Stimulated activated CD4-positive, alpha-beta T cell treated with anti-CD3 and anti-CD28 coated beads, Interleukin-1b, Interleukin-23, amount 100 ng/mL, for 24 hours (primary cell): Measurements from ENCODE around the gene MYLK4.
"Not testable (repeated sequence)": the region's sequence is repeated elsewhere in the genome, so short reads cannot be mapped to it uniquely, and the experiment has no call there.

Experiments used
- DNase-seq, 4 experiments: peaks; one replicate each; pipeline ENCODE4 v3.0.0-alpha.2; 2020; ENCODE audit warnings: low read depth in 4 of 4, low spot score in 1 of 4

MYLK4 gene

GRCh38 chr6:2780102-2780737 lies 29.5 kb upstream of the MYLK4 start:
- no peak for DNase-seq

- no peak for DNase-seq
Measured at GRCh38 chr6:2777249-2777648, 26.5 kb upstream of the MYLK4 start.

GRCh38 chr6:2775003-2775402 lies 24.3 kb upstream of the MYLK4 start:
- no peak for DNase-seq

DNA sequence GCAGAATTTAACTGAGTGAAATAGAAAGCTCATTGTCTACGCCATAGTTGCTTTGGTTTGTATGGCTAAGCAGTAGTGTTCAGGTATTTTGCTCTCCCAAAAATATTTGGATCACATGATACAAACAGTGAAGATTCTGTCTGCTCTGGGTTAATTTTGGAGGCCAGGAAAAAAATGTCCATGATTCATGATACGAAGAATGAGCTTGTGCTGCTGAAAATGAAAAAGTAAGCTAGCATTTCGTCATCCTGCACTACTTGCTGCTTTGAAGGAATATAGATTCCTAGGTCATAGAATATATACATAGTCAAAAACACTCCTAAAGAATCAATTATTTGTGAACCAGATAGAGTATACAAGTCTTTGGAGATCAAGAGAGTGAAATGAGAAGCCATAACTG lies 22.7 kb upstream of the MYLK4 start:
- no peak for DNase-seq

- DNase-seq, result no peak
Measured at GRCh38 chr6:2772840-2773239, 22.1 kb upstream of the MYLK4 start.

DNA sequence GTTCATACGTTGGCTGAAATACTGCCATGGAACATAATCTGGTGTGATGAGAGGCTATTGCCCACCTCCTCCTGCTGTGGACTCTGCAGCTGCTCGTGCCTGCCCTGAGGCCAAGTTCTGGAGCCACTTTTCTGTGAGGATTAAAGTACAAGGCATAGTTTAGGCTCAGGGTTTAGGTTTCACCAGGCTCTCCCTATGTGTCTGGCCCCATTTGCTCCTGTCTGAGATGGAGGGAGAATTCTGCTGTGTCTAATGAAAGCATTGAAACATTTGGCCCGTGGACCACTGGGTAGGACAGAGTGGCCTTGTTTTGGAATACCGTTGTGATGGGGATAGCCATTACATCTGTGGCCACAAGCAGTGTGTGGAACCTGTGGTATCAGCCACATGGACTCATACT lies 20.4 kb upstream of the MYLK4 start:
- DNase-seq, result no peak

DNA sequence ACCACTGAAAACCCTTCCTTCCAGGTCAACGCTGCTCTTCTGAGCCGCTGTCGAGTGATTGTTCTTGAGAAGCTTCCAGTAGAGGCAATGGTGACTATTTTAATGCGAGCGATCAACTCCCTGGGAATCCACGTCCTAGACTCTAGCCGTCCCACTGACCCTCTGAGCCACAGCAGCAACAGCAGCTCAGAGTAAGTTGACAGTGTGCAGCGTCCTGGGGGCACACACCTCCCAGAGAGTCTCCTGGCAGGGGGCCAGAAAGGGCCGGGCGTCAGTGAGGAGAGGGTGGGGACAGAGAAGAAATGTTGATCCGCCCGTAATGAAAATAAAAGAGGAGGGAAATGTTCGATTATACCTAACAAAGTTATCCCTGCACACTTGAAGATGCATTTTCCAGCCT lies 19.4 kb upstream of the MYLK4 start:
- no peak for DNase-seq

DNA sequence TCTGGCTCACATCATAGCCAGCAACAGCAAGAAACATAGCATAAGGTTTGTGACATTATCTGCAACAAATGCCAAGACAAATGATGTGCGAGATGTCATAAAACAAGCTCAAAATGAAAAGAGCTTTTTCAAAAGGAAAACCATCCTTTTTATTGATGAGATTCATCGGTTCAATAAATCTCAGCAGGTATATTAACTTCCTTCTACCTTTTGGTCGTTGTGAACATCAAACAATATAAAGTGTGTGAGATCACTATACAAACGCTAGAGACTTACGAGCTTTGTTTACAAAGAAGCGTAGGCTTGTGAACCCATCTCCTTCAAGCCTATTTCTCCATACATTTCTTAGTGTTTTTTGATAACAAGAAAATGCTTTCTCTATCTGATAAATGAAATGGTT lies 18.0 kb upstream of the MYLK4 start:
- no peak for DNase-seq

GRCh38 chr6:2767657-2768524 lies 17.2 kb upstream of the MYLK4 start:
- DNase-seq, result no peak

DNA sequence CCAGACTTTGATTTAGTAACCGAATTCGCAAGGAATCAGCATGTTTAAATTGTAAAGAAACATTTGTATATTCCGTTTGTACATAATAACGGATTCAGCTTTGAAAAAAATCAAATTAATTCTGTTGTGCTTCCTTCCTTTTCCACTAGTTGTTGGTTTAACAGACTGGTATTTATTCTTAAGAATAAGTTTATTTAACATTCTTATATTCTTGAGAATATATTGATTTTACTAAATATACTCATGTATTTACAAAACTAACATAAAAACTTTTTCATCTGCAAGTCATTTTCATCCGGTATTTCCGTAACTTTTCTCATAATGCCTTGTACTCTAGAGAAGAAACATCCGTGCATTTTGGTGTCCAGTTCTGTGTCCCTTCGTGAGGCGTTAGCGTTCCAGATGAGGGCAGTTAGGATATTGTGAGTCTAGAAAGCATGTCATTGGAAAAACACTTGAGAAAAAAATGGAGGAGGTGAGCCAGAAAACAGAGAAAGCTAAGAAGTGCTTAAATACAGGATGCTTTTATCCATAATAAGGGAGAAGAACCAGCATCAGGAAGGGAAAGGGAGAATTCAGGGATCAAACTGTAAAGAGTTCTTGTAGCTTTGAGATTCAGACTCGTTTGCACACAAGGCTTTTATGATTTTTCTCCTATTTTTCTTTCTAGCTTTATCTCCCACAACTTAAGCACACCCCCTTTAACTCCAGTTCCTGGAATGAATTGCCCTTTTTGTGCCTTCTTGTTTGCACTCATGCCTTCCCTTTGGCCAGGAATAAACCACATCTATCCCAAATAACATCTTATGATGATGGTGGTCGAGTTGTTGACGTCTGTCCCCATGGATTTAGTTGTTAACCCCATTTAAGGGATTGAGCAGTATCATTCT lies 16.3 kb upstream of the MYLK4 start:
- no peak for DNase-seq

GRCh38 chr6:2765896-2766766 lies 15.4 kb upstream of the MYLK4 start:
- peak in 2 of 4 experiments; percentile 12 to 25 for DNase-seq

DNA sequence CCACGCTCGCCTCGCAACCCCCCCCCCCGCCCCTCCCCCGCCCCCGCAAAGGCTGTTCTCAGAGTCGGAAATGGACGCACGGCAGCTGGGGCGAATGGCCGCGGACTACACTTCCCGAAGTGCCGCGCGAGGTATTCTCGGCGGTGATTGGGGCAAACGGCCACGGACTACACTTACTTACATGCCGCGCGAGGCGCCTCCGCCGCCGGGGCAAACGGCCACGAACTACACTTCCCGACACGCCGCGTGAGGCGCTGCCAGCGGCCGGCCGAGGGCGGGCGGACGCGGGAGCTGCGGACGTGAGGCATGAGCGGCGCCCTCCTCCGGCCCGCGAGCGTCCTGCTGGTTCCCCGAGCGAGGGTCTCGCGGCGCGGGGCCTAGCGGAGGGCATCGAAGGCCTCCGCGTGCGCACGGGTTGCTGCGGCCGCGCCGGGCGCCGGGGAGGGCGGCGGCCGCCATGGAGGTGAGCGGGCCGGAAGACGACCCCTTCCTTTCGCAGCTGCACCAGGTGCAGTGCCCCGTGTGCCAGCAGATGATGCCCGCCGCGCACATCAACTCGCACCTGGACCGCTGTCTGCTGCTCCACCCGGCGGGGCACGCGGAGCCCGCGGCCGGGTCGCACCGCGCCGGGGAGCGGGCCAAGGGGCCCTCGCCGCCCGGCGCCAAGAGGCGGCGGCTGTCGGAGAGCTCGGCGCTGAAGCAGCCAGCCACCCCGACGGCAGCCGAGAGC lies 14.6 kb upstream of the MYLK4 start, which contains the start of gene WRNIP1:
Gene WRNIP1 (plus strand): TSS at position 228 of the 730 bp plus-strand sequence. CDS start 230 bp downstream, at position 458.
- DNase-seq, result peak; percentile 81 to 94 (median 88)

DNA sequence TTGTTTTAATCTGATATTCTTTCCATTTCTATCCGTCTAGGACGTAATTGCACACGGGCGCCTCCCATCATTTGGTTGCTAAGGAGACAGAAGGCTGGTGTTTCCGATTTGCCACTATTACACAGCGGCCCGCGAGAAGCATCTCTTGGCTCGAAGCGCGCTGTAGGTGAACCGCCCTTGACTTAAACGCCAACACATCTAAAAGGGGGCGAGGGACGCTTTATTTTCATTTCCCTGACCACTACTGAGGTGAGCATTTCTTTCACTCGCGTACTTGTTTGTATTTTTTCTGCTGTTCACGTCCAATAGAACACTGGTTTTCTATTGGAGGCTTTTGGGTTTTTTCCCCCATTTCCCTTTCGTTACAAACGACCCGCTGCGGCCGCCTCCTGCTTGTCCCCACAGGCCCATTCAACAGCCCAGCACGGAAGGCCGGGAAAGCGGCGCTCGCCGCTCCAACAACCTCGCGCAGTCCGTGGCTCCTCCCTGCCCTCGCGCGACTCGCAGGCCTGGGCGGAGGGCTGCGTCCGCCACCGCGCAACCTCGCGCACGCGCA lies 14.0 kb upstream of the MYLK4 start:
- DNase-seq, result peak; percentile 21 to 31 (median 24)

DNA sequence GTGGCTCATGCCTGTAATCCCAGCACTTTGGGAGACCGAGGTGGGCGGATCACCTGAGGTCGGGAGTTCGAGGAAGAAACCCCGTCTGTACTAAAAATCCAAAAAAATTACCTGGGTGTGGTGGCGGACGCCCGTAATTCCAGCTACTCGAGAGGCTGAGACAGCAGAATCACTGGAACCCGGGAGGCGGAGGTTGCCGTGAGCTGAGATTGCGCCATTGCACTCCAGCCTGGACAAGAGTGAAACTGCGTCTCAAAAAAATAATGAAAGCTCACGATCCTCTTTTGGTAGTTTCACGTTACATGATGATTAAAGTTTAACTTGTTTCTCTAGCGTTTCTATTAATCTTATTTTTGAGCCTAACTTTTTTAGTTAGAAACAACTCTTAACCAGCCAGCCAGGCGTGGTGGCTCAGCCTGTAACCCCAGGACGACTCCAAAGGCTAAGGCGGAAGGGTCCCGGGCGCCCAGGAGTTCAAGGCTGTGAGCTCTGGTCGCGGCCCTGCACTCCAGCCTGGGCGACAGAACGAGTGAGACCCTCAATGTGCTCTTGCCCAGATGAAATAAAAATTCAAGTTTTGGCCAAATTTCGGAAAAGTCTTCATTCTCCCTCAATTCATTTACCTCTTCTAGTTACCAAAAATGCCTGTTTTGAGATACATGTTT lies 13.3 kb upstream of the MYLK4 start:
- no peak for DNase-seq

- no peak for DNase-seq
Measured at GRCh38 chr6:2763345-2763841, 12.7 kb upstream of the MYLK4 start.

DNA sequence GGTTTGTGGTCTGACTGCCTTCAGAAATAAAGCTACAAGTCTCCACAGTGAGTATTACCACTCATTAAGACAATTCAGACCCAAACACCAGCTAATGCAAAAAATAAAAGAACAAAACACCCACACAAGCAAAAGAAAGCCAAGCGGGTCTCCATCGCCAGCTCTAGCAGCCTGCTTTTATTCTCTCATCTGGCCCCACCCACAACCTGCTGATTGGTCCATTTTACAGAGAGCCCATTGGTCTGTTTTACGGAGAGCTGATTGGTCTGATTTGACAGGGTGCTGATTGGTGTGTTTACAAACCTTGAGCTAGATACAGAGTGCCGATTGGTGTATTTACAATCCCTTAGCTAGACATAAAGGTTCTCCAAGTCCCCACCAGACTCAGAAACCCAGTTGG lies 12.1 kb upstream of the MYLK4 start:
- DNase-seq, result not testable (repeated sequence)

GRCh38 chr6:2760882-2761842 lies 10.4 kb upstream of the MYLK4 start:
- DNase-seq, result no peak

GRCh38 chr6:2758980-2759379 lies 8.3 kb upstream of the MYLK4 start:
- DNase-seq, result no peak
